Vagina (tissue), 2 donors: ENCODE results near the gene MAGOH. TPM values are rescaled to one million over a fixed set of nuclear protein-coding genes. Genes with fewer than 3 reads are reported as not detected.

Source experiments
- DNase-seq, 2 donors: peaks; one replicate each; pipeline ENCODE4 v3.0.0-alpha.2; 2017; ENCODE audit errors: extremely low spot score in 2 of 2
- H3K27ac ChIP-seq: fragments of 200-600 bp; sonication (generic); one replicate; pipeline ENCODE4 v1.5.1; 2019
- H3K27me3 ChIP-seq: fragments of 200-600 bp; sonication (generic); one replicate; pipeline ENCODE4 v1.5.1; 2019
- H3K36me3 ChIP-seq, 2 donors: fragments of 200-600 bp; sonication (generic); one replicate each; pipeline ENCODE4 v1.5.1; 2017 to 2019
- H3K4me1 ChIP-seq: fragments of 200-600 bp; sonication (generic); one replicate; pipeline ENCODE4 v1.5.1; 2019
- H3K4me3 ChIP-seq, 2 donors: fragments of 200-600 bp; sonication (generic); 1 replicate in 1 of 2; 2 replicates in 1 of 2; pipeline ENCODE4 v1.5.1; 2016 to 2019
- H3K9me3 ChIP-seq: fragments of 200-600 bp; sonication (generic); one replicate; pipeline ENCODE4 v1.5.1; 2019
- CTCF ChIP-seq, 3 experiments: fragments of 450-650 bp in 2 of 3; fragments of 200-600 bp in 1 of 3; sonication (generic) in 1 of 3; IDR thresholded peaks; one replicate each; pipeline ENCODE4 v1.5.1; 2017 to 2019; ENCODE audit warnings: antibody characterized with exemption in 3 of 3, mild to moderate bottlenecking in 2 of 3, moderate library complexity in 2 of 3
- POLR2A ChIP-seq, 2 donors: fragments of 450-650 bp; IDR thresholded peaks; one replicate each; pipeline ENCODE4 v1.6.1; 2017; ENCODE audit warnings: antibody characterized with exemption in 2 of 2, mild to moderate bottlenecking in 2 of 2, moderate library complexity in 2 of 2
- POLR2AphosphoS5 ChIP-seq, 2 donors: sonication (generic); formaldehyde crosslinking; IDR thresholded peaks; one replicate each; pipeline ENCODE4 v1.9.0; 2017; ENCODE audit warnings: antibody characterized with exemption in 2 of 2, mild to moderate bottlenecking in 2 of 2, low read depth in 1 of 2; ENCODE audit not compliant: insufficient read depth in 1 of 2
- intact Hi-C: fragments of 100-400 bp; cut with DNase I; formaldehyde crosslinking; loops from one replicate; pipeline ENCODE4 v1.15.1; 2023
- total RNA-seq: library from RNA; depleted of rRNA; stranded (reverse); fragments of >200 nt; gene quantifications from one replicate; pipeline ENCODE4 v1.2.3, GENCODE V29; 2016

The MAGOH gene
- total RNA-seq, 1 donor from 2014 or later: 23.6 TPM

DNA sequence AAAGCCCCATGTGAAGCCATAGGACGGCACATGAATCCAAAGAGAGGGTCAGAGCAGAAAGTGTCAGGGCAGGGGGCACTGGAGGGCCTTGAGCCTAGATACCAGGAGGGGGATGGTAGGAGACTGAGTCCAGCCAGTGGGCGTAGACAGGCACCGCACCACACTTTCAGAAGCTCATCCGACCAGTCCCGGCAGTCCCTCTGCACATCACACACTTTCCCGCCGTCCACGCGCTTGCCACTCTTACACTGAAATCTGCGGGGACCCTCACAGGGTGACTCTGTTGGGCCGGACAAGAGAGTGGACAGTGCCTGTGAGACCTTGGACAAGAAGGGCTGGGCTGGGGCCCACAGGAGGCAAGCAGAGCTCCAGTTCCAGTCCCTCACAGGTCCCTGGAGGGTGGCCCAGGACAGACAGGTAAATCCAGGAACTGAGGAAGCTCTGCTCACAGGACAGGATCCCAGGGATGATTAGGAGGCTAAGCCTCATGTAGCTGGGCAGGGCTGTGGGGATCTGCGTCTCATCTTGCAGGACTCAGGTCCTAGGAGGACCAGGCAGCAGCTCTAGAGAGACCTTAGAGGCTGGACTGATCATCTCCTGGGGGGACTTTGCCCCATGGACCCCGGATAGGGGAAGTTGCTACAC, 36.3 kb upstream of the MAGOH start:
- no peak for TF ChIP-seq POLR2A (IDR thresholded peaks at IDR 0.05)
- DNase-seq: no peak
- no peaks in the 10 kb centered on the region for H3K4me1 ChIP-seq
- H3K9me3 ChIP-seq: no peaks in the 10 kb centered on the region
- no peaks in the 10 kb centered on the region for H3K27me3 ChIP-seq
- H3K36me3 ChIP-seq: no peaks in the 10 kb centered on the region
- no peak overlapping the region for H3K27ac ChIP-seq
- H3K4me3 ChIP-seq: no peak overlapping the region
- intact Hi-C loops: no loop called here

- Histone ChIP-seq H3K4me3 (no peak overlapping the region), H3K4me1 (no peaks in the 10 kb centered on the region), H3K27ac (no peak overlapping the region), H3K36me3 (no peaks in the 10 kb centered on the region), H3K9me3 (no peaks in the 10 kb centered on the region), H3K27me3 (no peaks in the 10 kb centered on the region)
- intact Hi-C loops: no loop called here
- TF ChIP-seq POLR2A (IDR thresholded peaks at IDR 0.05) (no peak), POLR2AphosphoS5 (IDR thresholded peaks at IDR 0.05; ENCODE audit: insufficient read depth in 1 of 2, low read depth in 1 of 2) (no peak), CTCF (IDR thresholded peaks at IDR 0.05) (no peak)
- no peak for DNase-seq
Measured at GRCh38 chr1:53274026-53274425, 35.7 kb upstream of the MAGOH start.

DNA sequence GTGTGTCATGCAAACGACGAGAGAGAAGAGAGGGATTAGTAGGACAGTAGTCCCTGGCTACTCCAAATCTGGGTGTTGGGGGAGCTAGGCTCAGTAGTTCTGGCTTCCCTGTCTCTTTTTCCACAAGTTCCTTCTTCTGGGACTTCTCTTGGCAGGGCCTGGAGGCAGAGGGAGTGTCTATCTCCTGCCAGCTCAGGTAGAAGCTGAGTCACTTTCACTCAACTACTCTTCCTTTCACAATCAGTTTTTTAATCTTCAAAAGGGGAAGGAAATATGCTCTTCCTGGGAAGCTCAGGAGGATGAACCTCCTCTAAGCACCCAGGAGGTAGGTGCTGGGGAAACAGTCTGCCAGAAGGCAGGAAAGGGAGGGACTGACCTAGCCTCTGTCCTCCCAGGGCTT, 35.2 kb upstream of the MAGOH start:
- Histone ChIP-seq H3K4me3 (no peak overlapping the region), H3K27me3 (no peaks in the 10 kb centered on the region), H3K27ac (no peak overlapping the region), H3K36me3 (no peaks in the 10 kb centered on the region), H3K9me3 (no peaks in the 10 kb centered on the region), H3K4me1 (no peaks in the 10 kb centered on the region)
- no peak for DNase-seq
- intact Hi-C loops: no loop called here
- no peak for TF ChIP-seq POLR2AphosphoS5 (IDR thresholded peaks at IDR 0.05; ENCODE audit: insufficient read depth in 1 of 2, low read depth in 1 of 2)
- no peak for TF ChIP-seq CTCF (IDR thresholded peaks at IDR 0.05)
- TF ChIP-seq POLR2A (IDR thresholded peaks at IDR 0.05): no peak

DNA sequence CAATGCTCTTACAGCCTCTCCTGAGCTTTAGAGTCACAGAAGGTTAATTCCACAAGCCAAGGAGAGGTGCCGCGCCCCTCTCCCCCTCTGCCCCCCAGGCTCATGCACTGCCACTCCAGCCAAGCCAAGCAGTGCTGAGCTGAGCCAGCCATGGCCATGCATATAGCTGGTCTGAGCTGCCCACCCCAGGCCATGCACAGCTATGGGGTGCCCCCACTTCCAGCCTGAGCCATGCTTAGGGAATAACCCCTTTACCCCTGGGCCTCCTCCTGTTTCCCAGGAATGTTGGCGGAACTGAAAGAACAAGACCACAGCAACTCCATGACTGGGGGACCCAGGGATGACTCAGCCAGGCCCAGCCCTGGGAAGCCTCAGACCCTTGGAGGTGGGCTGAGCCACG, 34.0 kb upstream of the MAGOH start:
- intact Hi-C loops: no loop called here
- no peaks in the 10 kb centered on the region for H3K9me3 ChIP-seq
- no peaks in the 10 kb centered on the region for H3K27me3 ChIP-seq
- no peak for TF ChIP-seq POLR2A (IDR thresholded peaks at IDR 0.05)
- no peak for TF ChIP-seq CTCF (IDR thresholded peaks at IDR 0.05)
- no peak for TF ChIP-seq POLR2AphosphoS5 (IDR thresholded peaks at IDR 0.05; ENCODE audit: insufficient read depth in 1 of 2, low read depth in 1 of 2)
- H3K36me3 ChIP-seq: no peaks in the 10 kb centered on the region
- DNase-seq: no peak
- no peak overlapping the region for H3K4me3 ChIP-seq
- H3K27ac ChIP-seq: no peak overlapping the region
- no peaks in the 10 kb centered on the region for H3K4me1 ChIP-seq

DNA sequence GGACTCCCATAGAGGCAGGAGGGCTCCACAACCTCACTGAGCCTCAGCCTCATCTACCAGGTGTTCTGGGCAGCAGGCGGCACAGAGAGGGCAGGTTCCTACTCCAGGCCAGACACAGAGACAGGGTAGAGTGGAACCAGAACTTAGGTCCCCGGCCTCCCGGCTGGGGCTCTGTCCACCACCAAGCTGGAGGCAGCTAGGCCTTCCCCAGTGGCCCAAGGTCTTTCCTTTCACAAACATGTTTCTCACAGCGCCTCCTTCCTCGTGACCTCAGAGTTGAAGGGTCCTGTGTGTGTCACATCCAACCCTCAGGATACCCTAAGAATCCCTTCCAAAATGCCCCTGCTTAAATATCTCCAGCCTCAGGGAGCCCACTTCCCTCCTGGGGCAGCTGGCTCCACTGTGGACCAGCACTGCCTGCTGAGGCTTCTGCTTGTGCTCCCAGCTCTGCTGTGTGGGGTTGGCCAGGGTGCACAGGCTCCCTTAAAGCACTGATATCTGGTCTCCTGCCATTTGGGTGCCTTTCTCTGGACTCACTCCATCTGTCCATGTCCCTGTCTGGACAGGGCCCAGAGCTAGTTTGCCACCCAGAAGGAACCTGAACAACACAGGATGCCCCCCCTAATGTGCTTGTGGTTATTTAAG, 33.2 kb upstream of the MAGOH start:
- no peaks in the 10 kb centered on the region for H3K27me3 ChIP-seq
- H3K36me3 ChIP-seq: no peaks in the 10 kb centered on the region
- no peak for DNase-seq
- no peak overlapping the region for H3K27ac ChIP-seq
- no peaks in the 10 kb centered on the region for H3K9me3 ChIP-seq
- intact Hi-C loops: no loop called here
- H3K4me1 ChIP-seq: no peaks in the 10 kb centered on the region
- no peak overlapping the region for H3K4me3 ChIP-seq
- TF ChIP-seq CTCF (IDR thresholded peaks at IDR 0.05) (no peak), POLR2AphosphoS5 (IDR thresholded peaks at IDR 0.05; ENCODE audit: insufficient read depth in 1 of 2, low read depth in 1 of 2) (no peak), POLR2A (IDR thresholded peaks at IDR 0.05) (no peak)
